Measurements from ENCODE around the gene USP7.
"Not testable (repeated sequence)": the region's sequence is repeated elsewhere in the genome, so short reads cannot be mapped to it uniquely, and the experiment has no call there.

Gene USP7

DNA sequence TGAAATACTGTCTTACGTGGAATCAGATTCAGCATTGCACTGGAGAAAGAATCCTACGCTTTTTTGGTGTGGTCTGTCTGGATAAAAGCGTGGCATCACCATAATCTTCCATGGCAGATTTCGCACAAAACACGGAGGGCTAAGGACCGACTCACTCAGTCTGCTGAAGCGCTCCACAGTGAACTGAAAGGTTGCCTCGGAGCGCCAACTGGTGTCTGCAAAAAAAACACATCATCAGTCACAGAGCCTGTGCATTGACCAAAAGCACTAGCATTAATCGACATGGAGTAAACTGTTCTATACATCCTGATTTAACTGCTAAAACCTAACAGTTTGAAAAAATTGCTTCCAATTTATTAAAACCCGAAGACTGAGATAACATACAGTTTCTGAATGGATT is 40.5 kb downstream of the USP7 start:
- DNase-seq, result no peak

DNA sequence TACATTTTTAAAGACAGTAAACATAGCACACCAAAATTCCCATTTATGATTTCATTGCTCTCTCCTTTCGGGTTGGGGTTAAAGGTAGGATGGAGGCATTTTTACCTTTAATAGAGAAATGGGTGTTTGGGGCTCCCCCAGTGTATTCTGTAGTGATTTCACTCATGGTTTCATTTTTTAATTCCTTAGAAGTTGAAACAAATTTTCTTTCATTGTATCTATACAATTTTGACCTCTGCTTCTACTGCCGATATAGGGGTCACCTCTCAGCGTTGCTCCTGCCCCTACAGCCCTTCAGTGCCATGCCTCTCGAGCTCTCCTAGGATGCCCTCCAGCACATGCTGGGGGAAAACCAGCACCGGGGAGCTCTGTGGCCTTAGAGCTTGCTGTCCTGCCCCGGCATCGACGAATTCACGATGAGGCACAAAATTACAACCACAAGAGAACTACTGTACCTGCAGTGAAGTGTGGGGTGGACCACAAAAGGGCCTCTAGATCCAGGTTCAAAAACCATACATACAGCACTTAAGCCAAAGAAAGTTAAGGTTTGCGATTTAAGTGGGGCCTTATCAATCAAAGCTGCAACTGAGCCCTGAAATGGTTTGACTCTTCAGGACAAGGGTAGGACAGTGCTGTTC is 42.2 kb downstream of the USP7 start:
- no peak for DNase-seq

DNA sequence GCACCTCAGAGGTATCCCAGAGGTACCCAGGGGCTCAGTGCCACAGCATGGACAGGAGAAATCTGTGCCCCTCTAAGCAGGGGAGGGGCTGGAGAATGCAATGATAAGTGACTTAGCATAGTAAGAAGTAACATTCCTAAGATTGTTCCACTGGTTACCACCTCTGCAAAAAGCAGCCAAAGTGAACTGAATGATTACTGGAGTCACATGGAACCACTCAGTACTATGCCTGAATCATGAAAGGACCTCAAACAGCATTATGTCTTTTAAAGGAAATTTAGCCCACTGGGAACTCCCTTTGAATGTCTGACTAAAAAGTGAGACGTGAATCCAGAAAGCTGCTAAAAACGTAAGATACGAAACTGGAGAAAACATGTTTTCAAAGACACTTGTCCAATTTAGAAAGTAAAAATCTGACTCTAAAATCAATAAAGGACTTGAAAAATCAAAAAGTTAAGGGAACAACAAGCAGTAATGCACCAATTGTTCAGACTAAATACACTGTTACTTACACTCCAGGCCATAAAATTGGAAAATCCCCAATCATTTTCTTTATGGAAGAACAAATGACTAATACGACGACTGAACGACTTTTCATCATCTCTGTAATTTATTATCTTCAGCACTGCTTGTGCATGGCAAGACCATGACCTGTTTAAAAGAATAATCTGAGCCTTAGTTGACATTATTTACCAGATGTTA is 42.9 kb downstream of the USP7 start:
- no peak for DNase-seq

DNA sequence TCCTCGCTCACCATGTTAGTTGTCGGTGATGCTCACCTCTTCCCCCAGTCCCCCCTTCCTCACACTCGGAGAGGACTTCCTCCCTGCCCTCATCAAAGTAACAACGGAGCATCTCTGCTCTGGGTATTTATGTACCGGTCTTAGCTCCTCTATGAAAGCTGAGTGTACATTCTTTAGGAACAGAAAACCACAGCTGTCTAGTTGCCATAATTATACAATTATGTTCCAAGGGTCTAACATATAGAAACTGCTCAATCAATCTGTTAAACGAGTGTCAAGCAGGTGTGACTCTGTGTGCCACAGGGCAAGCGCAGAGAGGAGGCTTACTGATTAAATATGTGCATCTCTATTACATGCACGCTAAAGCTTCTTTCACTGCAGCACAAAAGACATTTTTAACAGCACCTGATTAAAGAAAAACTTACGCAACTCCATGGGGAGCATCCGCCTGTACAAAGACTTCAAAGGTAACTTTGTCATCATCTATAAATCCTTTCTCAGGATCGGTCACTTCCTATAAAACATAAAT is 43.7 kb downstream of the USP7 start:
- no peak for DNase-seq

DNA sequence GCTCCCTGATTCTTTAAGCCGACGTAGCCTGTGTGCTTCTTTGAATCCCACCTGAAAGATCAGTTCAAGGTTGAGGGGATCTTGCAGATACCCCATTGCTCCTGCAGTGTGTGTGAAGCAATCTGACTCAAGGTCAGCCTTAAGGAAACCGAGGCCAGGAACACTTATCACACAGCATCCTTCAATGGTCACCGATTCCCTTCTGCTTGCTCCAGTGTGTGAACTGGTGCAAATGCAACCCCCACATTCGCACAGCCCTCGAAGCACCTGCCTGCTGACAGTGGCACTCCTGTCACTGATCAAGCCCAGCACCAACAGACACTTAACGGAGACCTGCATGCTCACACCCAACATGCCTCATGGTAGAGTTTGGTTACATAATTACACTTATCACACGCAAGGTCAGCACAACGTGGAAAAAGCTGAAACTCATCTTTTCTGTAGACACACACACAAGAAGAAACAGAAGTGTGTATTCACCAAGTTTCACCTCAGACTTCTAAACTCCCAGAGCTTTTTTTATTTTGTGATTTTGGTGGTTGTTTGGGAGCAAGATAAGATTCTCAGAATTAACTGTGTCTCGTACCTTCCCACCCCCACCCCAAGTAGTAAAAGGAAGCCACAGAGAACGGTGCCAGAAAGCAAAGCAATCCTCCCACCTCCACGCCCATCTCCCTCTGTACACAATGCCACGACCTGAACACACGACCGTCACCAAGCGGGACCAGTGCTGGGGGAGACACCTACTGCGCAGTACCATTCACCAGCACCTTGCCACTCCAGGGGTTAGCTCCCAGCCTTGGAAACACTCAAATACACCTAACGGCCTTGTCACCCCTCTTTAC is 44.4 kb downstream of the USP7 start:
- no peak for DNase-seq

DNA sequence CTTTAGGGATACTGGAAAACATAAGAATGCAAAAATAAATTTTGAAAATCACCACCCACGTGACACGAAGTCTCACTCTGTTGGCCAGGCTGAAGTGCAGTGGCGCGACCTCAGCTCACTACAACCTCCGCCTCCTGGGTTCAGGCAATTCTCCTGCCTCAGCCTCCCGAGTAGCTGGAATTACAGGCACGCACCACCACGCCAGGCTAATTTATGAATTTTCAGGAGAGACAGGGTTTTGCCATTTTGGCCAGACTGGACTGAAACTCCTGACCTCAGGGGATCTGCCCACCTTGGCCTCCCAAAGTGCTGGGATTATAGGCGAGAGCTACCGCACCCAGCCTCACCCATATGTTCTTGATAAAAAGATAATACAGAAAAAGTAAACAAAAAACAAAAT is 46.4 kb downstream of the USP7 start:
- not testable (repeated sequence) for DNase-seq

DNA sequence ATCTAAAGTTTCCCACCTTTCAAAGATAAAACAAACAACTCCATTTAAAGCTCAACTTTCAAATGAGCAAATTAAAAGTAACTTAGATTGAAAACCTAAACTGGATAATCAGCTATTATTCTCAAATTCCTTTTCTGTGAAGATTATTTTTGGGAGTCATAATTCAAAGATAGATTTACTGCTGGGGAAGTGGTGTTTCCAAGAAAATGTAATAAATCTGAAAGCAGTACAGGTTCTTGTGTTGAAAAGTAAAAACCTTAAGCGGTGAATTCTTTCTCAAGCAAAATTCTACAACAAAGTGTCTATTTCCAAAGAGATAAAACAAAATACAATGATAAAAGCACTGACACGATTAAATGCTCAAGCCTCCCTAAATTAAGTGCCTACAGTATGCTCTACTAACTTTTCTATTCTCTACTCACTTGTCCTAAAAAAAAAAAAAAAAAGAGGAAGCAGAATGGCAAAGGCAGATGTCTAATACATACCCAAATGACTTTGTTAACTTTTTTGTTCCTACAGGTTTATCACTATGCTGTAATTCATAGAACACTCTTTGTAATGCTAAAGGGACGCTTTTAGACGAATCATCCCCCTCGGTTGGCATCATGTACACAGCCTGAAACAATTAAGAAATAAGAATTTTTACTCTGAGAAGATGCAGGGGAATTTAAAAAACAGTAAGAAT is 47.0 kb downstream of the USP7 start:
- no peak for DNase-seq

DNA sequence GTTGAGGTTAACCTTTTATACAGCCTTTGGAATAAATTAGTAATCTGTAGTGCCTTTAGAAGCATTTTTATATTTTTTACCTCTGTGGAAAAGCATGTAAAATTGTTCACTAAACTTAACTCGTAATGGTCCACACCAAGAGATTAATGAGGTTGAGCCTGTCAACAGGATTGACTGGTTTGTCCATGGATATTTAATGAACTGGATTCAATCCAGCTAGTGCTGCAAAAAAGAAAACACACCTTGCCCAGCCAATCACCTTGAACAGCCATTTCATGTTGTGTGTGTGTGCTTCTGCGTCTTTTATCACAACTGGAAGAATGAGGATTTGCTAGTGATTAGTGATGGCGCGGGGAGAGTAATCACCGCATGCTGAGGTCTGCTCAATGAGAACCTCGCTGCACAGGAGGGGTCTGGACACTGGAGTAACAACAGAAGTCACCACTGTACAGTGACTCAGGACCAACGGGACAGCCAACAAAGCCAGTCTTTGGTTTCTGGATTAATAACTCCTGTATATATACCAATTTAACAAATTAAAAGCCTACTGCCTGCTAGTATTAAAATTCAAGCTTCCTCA is 47.9 kb downstream of the USP7 start:
- no peak for DNase-seq

DNA sequence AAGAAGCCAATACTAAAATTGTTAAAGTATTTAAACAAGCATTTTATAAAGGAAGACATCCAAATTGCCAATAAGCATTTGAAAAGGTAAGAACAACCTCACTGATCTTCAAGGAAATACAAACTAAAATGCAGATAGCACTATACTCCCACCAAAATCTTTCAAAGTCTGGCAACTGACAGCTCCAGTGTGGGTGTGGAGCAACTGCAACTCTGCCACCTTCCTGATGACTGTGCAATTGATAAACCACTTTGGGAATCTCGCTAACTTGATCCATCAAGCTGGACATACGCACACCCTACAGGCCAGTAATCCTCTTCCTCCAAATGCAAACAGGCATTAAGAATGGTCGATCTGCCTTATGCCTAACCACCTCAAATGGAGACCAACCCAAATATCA is 49.6 kb downstream of the USP7 start:
- no peak for DNase-seq

DNA sequence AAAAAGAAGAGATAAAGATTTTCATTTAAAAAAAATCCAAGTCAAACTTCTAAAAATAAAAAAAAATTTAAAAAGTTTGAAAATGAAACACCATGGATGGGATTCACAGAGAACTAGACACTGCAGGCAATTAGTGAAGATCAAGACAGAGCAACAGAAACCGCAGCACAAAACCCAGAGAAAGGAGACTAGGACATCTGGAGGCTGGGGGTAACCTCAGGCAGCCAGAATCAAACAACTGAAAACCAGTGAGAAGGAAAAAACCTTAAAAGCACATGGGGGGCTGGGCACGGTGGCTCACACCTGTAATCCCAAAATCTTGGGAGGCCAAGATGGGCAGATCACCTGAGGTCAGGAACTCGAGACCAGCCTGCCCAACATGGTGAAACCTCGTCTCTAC is 50.9 kb downstream of the USP7 start:
- no peak for DNase-seq

DNA sequence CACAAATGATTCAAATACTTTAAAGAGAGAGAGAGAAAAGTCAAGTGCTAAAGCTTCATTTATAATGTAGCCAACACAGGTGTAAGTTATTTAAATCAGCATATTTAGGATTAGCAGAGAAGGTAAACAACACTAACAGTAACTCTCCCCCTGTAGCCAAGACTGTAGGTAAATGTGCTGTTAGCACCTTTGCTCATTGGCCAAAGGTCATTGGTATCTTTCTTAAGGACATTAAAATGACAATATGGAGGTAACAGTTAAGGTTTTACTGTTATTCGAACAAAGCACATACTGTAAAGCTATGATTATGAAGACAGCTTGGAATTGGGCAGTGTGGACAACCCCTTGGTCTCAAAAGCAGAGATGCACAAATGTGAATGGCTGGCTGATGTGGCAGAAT is 52.9 kb downstream of the USP7 start:
- DNase-seq, result no peak

DNA sequence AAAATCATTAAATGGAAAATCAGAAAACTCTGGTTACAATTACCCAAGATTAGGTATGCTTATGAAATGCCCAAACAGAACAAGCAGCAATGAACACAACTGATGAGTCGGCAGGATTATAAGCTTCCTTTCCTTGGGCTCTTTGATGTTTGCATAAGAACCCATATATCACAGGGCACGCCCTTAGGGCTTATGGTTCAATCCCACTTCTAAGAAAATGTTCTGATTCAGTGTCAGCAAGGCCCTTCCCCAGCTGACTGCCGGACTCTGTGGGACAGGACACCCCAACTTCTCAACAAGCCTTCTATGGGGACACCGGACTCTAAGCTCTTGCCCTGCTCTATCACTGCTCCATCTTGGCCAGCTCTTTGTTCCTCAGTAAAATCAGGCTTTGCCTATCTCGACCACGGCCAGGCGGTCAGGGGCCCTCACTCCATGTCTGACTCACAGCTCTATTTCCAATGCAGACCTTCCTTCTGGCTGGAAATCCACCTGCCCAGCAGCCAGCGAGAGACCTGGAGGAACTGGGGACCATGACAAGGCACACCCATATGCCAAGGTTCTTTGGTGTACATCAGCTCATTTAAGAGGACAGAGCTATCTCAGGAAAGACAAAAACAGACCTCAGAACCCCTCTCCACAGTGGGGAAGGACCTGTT is 54.8 kb downstream of the USP7 start:
- DNase-seq, result no peak

DNA sequence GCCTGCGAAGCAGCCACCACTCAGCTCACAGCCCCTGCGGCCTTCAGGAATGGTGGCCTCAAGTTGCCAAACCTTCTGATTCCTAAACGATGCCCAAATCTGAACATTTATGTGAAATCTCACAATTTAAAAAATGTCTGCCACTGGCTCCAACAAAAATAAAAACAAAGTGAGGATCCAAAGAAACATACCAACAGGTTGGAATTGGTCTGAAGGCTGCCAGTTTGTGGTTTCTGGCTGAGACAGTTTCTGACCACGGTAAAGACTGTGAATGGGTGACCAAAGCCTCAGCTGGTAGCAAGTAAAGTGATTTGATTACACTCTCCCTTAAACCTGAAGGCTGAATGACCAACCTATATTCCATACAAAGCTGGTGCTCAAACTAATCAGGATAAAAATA is 56.6 kb downstream of the USP7 start:
- no peak for DNase-seq

DNA sequence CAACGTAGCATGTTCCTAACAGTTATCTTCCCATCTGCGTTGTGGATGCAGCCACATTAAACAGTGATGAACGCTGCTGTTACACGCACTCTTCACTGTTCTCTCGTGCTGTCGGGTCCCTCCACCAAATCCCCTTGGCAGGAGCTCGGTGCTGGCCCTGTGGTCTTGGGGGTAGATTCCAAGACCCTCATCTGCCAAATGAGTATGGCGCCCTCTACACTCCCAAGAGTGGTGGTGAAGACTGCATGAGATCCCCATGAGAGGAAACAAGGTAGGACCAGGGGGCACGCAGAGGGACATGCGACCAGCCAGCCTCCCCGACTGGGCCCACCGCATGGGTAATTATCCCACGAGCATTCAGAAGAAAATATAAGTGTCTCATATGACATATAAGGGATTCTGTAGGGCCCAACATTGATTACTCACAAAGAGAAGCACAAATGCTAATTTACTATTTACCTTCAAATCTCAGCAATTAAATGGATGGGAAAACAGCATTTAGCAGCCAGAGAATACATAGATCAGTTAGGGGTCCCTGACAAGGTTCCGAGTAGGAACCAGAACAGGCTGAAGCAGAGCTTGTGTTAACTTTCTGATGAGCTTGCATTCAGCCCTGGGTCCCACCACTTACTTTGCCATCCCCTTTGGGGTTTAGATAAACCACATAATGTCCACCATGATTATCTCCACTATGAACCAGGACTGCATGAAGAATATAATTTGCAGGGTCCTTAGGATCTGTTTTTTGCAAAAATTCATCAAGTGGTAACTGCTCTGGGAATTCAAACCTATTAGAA is 57.7 kb downstream of the USP7 start:
- DNase-seq, result no peak

DNA sequence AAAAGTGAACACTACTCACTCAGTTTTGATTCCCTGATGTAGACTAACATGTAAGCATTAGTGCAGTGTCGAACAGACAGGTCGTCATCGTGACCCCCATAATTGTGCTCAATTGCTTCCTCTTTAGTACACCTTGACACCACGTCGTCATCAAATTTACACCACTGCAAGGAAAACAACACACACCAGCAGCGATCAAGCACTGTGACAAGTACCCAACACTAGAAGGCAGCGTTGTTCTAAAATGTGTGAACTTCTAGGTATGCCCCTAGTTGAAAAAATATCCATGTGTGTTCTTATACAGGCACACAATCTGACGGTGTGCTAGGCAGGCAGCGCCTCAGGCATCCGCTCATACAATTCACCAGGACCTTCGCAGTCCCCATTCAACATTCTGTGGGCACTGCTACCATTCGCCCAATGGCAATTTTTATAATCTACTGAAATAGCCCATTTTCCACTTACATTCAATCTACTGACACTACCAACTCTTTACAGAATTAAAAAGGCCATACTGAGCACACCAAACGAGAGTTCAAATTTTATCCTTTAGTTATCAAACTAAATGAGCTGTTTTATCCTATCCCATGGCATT is 58.4 kb downstream of the USP7 start:
- no peak for DNase-seq

DNA sequence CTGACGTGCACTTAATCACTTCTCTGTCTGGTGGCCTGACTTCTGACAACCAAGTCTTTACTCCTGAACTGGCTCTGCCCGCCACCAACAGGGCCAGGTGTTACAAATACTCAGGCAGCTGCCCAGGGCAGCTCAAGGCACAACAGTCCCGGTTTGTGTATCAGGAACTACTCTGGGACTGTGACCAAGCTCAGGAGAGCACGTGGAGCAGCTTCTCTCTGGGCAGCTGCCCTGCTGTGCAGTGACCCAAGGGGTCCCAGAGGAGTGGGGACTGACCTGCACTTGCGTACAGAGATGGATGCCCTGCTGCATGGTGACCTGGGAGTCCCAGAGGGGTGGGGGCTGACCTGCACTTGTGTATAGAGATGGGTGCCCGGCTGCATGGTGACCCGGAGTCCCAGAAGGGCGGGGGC is 59.7 kb downstream of the USP7 start:
- DNase-seq, result no peak

DNA sequence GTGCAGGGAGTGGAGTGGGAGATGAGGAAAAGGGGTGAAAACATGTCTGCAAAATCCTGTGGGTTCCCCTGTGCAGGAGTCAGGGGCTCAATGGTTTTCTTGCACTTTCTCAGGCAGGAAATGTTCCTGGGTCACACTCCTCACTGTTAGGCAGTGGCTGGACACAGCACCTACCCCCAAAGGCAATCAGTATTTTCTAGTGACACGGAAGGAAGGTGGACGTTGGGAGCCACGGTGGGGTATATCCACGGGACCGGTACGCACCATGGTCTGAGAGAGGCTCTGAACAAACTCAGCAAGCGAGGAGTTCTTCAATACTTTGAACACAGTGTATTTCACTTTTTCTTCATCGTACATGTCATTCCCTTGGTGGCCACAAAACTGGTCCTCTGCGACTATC is 60.7 kb downstream of the USP7 start:
- no peak for DNase-seq

DNA sequence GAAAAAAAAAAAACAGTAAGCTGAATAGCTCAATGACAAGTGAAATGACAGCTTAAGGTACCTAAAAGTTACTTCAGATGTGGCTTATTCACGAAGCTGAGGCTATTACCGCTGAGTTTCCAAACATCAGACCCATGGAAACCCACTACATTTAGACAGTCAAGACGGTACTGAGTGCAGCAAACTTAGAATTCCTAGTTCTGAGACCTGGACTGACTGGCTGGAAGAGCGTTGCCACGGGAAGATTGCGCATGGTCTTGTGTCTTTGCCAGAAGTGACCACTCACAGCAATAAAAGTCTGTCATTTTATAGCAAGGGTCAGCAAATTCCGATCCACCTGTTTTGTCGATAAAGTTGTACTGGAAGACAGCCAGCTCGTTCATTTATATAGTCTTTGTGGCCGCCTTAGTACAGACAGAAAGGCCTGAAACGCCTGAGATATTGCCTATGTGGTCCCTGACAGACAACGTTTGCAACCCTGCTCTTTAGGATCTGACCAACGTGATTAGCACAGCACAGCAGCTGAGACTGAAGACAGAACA is 62.3 kb downstream of the USP7 start:
- no peak for DNase-seq

DNA sequence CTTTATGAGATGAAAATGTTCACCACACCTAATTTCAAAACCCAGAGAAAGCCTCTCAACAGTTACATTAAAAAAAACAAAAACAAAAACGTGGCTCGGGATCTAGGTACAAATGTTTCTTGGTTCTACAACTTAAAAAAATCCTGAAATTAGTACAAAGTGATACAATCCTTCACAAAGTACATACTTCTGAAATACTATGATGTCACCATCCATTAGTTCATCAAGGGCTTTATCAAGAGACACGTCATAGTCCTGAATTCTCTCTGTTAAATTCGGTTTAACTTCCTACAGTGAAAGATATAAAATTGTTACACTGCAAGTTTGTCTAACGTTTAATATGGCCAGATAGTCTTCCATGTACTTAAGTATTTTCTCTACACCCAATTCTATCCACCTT is 63.4 kb downstream of the USP7 start:
- no peak for DNase-seq

DNA sequence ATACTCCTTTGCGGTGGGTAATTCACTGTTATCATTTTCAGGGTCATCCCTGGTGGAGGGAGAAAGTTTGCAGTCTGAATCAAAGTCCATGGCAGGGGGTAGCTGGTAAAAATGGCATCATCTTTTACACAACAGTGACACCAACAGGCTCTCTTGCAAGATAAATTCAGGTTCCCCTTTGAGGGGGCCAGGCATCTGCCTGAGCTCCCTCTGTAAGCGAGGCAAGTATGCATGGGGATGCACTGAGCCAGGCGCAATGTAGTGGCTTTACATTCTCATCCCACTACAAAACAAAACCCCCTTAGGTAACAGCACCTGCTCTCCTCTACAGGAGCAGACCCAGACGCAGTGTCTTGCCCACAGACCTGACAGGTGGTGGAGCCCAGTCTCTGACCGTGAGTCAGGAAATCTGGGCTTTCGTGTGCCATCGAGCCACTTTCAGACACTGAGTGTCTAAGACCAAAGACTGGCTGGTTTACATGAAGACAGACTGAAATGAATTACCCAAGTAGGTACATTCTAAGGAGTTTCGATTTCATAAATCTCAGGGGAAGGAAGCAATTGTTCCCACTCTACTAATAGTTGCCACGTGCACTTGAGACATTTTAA is 63.9 kb downstream of the USP7 start:
- no peak for DNase-seq

All from NK-92 treated with Interleukin-12 subunit alpha and Interleukin-12 subunit beta, amount 100 ng/mL, for 24 hours (cell line).